Measurements from ENCODE around the gene CC2D2A.
"Not testable (repeated sequence)": the region's sequence is repeated elsewhere in the genome, so short reads cannot be mapped to it uniquely, and the experiment has no call there.

The CC2D2A gene

DNA sequence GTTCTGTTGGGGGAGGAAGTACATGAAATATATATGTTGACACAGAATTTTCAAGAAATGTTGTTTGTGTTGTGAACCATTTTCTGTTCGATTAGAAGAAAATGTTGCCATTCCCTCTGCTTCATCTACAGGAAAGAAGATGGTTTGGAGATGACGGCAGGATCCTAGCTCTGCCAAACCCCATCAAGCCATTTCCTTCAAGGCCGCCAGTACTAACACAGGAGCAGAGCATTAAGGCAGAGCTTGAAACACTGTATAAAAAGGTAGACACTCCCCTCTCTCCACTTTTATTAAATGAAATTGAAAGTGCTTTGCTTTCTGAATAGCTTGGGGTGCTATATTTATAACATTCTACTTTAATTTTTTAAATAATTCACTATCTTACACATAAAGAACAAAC is 46.8 kb downstream of the CC2D2A start:
- no peak for DNase-seq (ENCODE audit: low read depth)

DNA sequence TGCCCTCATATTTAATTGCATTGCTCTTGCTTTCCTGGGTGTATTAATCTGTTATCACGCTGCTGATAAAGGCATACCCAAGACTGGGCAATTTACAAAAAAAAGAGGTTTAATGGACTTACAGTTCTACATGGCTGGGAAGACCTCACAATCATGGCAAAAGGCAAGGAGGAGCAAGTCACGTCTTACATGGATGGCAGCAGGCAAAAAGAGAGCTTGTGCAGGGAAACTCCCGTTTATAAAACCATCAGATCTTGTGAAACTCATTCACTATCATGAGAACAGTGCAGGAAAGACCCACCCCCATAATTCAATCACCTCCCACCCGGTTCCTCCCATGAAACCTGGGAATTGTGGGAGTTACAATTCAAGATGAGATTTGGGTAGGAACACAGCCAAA is 48.0 kb downstream of the CC2D2A start:
- not testable (repeated sequence) for DNase-seq (ENCODE audit: low read depth)

DNA sequence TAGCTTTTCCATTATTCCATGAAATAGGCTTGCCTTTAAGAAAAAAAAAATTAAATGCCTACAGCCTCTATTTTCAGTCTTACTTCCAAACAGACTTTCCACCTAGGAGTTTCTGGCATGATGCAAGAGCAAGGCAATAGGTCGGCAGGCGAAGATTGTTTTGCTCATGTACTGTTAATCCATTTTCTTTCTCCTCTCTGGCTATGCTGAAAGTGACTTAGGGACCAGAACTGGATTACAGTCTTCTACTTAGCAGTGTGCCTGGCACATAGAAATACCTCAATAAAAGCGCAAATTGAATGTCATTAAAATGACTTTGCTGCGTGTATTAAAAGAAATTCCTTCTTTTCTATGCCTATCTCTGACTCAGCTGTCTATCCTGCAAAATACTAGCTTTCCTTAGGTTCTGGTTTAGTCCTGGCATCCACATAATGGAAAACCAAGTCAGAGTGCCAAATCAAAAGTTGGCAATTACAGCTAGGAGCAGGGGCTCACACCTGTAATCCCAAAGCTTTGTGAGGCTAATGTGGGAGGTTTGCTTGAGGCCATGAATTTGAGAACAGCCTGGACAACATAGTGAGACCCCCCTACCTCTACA is 51.9 kb downstream of the CC2D2A start:
- DNase-seq (ENCODE audit: low read depth): no peak

DNA sequence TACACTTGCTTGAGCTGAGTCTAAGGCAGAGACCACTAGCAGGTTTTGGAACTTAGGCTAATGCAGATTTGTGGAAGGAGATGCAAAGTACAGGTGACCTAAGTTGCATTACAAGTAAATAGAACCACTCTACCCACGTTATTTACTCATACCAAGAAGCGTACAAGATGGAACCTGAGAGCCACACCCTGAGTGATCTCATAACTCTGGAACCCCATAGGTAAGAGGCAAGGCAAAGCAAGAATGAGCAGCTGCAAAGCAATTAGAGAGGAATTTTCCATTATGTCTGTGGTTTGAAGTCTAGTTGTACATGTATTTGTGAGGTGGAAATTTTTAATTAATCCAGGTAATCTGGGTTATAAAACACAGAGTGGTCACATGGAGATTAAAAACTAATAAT is 55.4 kb downstream of the CC2D2A start:
- DNase-seq (ENCODE audit: low read depth): no peak

DNA sequence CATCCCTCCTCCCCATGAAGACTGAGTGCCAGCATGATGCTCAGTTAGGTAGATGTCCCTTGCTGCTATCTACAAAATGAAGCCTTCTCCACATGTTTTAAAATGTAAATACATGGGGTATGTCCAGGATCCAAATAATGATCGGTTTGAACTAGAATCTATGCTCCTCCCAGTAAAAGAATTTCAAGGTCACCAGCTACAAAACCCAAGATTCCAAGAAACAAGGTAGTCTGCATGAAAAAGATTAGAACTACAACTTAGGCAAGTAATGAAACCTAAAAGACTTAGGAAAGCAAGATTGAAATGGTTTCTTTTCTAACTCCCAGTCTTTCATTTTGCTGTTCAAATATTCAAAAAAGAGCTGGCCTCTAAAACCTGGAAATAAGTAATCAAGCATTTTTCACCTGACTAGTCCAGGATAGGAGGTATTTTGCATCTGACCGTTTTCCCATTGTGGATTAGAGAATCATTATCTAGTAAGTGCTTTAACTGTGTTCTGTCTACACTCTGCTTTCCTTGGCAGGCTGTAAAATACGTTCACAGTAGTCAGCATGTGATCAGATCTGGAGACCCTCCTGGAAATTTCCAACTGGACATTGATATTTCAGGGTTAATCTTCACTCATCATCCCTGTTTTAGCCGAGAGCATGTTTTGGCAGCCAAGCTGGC is 57.4 kb downstream of the CC2D2A start:
- DNase-seq (ENCODE audit: low read depth): no peak

DNA sequence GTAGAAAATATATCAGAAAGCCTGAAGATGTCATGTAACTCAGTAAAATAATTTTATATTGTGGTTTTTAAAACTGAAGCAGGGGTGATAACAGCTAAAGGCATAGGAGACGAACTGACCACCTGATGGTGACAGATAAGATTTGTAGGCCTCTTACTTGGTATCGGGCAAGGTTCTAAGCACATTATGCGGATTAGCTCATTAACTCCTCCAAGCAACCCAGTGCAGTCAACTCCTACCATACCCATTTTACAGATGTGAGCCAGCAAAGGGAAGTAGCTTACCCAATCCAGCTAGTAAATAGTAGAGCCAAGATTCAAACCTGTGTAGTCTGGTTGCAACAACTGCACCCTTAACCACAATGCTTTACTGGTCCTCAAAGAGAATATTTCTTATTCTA is 62.1 kb downstream of the CC2D2A start:
- no peak for DNase-seq (ENCODE audit: low read depth)

DNA sequence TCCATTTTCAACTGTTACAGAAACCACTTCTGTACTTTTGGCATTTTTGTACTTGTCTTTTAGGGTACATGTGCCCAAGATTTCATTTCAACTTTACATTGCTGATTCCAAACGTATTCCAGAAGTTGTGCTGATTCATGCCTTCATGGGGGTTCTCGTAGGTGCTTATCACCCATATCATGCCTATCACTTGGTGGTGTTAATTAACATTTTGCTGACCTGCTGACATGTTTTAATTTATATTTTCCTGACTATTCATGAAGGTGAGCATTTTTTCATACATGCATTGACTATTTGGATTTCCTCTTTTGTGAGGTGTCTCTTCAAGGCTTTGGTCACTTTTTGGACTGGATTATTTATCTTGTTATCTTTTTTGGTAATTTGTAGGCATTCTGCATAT is 64.1 kb downstream of the CC2D2A start:
- DNase-seq (ENCODE audit: low read depth): no peak

DNA sequence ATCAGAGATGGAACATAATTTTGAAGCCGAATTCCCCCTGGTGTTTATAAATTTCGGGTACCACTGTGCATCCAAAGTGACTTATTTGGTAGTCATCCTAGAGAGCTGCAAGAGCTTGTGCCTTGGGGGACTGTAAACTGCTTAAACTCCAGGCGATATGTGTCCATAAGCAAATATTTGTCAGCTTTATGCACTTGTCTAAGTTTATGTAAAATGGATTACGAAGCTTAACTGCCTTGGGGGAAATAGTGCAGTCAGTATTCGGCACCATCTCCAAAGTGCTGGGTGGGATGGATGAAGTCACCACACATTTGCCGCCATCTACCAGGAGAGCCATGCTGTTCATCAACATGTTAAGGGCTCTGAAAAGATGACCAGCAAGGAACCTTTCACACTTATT is 65.9 kb downstream of the CC2D2A start:
- no peak for DNase-seq (ENCODE audit: low read depth)

DNA sequence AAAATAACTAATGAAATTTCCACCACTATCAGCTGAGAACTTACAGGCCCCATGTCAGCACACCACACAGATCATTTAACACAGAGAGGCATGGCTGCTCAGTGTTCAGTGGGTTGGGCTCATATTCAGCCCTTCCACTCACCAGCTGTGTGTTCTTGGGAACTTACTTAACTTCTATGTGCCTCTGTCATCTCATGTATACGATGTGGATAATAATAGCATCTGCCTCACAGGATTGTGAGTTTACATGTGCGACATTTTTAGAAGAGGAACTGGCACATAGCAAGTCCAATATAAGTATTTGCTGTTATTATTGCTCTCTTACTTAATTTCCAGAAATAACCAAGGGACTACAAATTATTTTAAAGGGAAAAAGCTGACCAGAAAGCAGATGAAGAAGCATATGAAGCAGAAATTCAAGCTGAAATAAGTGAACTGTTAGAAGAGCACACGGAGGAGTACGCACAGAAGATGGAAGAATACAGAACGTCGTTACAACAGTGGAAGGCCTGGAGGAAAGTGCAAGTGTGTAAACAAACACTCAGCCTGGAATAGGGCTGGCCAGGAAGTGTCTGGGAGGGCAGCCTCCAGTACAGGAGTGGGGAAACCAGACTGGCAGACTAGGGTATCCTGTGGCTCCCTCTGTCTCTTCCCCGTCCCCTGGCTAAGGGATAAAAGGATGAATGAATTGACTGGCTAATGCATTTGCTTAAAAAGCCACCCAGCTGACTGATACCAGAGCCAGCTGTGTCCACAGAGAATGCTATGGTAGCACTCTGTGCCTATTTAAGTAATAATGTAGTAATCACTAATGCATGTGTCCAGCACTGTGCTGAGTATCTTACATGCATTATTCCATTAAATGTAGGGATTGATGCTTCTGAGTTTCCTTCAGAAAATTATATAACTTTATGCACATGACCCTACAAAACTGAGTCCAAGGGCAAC is 67.1 kb downstream of the CC2D2A start:
- no peak for DNase-seq (ENCODE audit: low read depth)

DNA sequence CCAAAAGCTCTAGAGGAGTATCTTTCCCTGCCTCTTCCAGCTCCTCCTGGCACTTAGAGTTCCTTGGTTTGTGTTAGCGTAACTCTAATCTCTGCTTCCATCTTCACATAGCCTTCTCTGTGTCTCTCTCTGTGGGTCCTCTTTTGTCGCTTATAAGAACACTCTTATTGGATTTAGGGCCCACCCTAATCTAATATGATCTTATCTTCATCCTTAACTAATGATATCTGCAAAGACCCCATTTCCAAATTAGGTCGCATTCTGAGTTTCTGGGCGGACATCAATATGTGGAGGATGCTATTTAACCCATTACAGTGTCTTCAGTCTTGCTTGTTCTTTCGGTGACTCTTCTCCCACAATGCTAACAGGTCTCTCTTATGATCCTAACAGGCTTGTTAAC is 72.3 kb downstream of the CC2D2A start:
- no peak for DNase-seq (ENCODE audit: low read depth)

DNA sequence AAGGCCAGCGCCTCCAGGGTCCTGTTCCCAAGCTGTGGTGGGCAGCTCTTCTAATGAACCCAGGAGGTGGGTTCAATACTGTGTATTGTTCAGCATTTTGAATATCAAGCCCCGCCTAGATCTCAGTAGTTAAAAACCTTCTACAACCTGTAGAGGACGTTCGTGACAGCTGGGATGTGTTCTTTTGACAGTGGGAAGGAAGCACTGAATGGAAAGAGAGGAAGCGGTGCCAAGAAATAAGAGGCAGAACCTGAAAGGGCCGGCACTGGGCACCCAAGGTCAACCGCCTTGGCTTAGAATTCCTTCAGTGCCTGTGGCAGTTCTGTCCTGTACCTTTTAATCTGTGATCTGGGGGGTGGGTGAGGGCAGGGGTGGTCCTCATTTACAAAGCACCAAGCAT is 73.1 kb downstream of the CC2D2A start:
- DNase-seq (ENCODE audit: low read depth): no peak

DNA sequence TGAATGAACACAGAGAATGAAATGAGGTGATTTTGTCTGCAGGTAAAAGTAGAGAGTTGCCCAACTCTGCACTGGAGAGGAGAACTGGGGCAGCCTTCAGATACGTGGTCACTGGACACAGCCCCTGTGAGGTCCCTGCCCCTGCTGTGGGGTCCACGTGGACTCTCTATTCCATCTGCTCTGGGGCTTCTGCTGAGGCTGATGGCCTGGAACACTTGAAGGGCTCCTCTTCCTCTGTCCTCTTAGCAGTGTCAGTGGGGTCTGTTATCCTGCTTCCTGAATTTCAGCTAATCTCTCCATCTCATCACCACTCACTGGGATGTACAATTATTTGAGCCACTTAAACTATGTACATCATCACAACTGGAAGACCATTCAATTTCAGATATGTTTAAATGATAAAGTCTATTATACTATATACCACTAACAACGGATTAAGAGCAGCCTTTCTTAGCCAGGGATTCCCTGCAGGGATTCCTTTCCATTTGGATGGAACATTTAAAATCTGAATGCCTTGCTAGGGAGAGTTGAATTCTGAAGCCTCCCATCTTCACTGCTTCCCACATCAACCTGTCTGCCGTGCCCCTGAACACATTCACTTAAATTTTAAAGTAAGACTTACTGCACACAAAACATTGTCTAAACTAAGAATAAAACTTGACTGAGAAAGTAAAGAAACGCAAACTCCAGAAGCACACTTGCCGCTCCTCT is 74.0 kb downstream of the CC2D2A start:
- no peak for DNase-seq (ENCODE audit: low read depth)

DNA sequence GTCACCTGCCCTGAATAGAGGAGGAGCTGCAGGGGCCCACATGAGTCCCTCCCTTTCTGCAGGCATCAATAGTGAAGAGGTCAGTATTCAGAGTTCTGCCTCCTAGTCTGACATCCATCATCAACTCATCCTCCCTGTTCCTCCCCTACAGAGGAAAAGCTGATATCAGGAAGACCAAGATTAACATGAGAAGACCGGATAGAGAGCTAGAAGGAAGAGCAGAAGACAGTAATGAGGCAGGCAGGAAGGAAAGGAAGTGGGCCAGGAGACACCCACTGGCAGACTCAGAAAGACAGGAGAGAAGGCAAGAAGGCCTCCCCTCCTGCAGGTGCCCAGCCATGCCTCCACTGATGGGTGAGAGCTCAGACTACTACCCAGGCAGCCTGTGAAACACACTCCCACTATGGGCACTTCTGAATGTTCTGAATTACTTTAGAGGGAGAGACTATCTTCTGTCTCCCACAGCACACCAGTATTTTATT is 74.6 kb downstream of the CC2D2A start:
- no peak for DNase-seq (ENCODE audit: low read depth)

DNA sequence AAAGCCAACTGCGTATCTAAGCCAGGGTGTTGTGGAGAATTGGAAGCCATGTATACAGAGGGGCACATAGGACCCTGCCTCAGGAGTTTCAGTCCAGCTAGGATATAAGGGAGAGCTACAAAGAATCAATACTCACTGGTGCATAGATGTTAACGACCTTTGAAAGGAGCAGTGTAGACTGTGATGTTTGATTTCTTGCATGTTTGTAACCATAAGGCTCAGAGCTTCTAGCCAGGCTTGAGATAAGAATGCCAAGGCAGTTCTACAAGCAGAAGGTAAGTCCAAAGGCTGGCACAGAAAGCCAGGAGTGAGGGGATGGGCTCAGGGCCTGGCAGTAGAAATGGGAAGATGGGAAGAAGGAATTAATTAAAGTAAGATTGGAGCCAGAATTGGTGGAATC is 75.7 kb downstream of the CC2D2A start:
- DNase-seq (ENCODE audit: low read depth): no peak

DNA sequence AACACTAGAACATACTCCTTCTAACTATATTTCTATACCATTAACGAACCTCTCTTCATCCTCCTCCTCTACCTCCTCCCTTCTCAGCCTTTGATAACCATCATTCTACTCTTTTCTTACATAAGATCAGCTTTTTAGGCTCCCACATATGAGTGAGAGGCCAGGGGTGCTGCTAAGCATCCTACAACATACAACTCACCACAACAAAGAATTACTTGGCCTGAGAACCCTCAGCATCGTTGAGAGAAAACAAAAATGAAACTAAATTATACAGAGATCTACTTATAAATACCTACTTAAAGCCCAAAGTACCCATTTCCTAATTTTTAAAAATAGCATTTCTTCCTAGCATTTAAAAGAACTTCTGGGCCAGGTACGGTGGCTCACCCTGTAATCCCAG is 77.7 kb downstream of the CC2D2A start:
- DNase-seq (ENCODE audit: low read depth): no peak

DNA sequence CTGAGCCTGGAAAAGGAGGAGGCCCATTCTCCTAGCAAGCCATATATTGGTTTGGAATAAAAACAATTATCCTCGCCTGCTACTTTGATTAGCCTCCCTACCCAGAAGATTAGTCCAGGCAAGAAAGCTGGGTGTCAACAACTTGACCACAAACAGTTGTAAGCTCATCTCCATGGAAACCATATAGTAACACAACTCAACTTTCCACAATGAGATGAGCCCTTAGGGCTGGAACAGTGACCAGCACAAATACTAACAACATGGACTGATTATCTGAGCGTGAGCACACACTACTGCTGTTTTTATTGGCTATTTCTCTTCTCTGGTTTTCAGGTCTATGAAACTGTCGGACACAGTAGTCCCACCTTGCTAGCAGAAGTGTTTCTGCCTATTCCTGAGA is 80.8 kb downstream of the CC2D2A start:
- no peak for DNase-seq (ENCODE audit: low read depth)

DNA sequence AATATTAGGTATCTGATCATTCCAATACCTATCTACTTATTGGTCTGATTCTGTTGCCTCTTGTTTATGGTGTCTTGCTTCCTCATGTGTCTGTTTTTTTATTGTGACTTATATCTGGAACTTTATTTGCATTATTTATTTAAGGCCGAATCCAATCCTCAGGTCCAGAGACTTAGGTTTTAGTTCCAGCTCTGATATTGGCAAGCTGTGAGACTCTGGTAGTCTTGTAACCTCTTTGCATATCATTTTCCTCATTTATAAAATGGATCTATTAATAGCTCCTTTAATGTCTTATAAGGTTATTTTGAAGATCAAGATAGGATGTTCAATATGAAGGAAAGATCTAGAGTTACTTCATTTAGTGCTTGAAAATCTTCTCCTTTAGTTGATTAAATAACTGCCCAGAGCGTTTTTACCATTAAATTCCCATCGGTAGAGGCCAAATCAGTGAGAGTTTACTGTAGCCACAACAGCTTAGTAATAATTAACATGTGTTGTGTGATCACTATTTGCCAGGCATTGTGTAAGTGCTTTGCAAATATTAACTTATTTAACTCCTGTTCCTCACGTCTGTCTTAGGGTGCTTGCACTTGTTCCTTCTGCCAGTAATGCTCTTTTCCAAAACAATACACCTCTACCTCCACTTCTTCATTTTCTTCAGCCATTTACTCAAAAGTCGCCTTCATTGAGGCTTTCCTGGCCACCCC is 82.2 kb downstream of the CC2D2A start:
- no peak for DNase-seq (ENCODE audit: low read depth)

DNA sequence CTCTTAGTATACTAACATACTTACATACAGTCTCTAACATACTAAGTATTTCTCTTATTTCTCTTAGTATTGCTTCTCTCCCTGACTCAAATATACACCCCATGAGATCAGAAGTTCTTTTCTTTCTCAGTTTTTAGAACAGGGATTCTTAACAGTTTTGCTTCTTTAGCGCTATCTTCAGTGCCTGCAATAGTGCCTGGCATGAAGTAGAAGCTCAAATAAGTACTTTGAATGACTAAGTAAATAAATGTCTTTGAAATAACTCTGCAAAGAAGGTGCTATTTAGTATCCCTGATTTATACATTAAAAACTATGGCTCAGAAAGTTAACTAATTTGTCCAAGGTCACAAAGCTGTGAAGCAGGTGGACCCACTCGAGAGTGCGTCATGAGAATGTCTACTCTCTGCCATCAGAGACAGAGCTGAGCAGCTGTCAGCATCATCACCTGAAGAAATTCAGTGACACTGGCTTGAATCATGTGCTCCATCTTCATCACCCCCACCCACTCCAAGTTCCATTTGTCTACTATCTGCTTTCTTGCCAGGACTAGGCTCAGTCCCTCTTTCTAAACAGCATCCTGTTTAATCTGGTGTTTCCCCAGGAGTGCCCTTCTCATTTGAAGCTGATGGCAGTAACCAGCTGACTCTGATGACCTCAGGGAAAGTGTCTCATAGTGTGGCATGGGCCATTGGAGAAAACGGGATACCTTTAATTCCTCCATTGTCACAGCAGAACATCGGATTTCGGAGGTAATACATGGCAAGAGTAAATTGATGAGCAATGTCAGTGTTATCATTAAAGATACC is 83.1 kb downstream of the CC2D2A start:
- no peak for DNase-seq (ENCODE audit: low read depth)

DNA sequence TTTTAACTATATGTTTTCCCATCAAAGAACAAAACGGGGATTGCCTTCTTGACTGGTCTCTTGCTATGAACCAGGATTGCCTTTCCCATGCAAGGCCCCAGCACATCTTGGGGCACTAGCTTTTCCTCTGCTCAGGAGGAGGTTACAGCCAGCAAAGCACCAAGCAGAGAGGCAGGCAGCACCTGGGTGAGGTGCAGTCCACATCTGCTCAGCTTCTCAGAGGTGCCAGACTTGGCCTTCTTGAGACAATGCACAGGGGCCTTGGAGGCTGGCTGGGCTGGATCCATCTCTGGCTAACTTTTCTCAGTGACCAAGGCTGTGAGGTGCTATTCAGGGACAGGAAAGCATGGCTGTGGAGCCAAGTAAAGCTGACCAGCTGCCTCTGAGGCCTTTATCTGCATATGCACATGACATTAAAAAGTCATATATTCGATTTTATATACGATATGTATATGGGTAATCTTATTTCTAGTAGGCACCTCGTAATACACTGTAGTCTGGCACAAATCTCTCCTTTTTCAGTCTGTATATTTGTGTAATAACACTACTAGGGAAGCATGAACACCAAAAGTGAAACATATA is 86.9 kb downstream of the CC2D2A start:
- DNase-seq (ENCODE audit: low read depth): no peak

DNA sequence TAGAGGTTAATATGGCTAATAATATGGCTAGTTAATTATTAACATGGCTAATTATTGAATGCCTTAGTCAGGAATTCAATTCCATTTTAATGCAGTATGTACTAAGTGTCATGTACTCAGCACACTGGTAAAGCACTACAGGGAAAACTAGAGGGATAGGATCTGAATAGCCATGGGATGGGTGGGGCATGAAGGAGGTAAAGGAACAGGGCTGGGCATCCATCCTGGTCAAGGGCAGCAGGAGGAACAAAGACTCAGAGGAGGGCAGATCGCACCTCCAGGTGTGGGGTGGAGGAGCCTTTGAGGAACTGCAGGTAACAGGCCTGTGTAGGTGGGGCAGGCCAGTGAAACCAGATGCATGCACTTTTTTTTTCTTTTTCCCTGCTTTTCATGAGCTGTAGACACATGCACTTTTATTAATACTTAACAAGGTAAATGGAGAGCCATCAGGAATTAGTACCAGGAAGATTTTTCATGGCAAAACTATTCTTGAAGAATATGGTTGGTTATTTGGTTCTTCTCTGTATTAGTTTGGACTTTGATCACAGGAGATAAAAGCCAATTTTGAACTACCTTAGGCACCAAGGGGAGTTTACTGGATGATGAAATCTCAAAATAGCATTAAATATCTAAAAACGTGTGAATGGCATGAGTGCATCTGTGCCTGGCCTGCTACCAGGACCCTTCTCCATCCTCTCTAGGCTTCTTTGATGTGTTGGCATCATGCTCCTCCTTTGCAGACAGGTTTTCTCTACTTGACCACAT is 88.3 kb downstream of the CC2D2A start:
- no peak for DNase-seq (ENCODE audit: low read depth)

Measured in HS-27A (cell line).